Activated T-helper 1 cell treated with anti-CD3 and anti-CD28 coated beads, Interleukin-2, amount 50 U/mL, for 16 hours (primary cell): ENCODE results near the gene BCL2A1.
"Not testable (repeated sequence)": the region's sequence is repeated elsewhere in the genome, so short reads cannot be mapped to it uniquely, and the experiment has no call there.

Experiments used
- DNase-seq, 2 donors: peaks; one replicate each; pipeline ENCODE4 v3.0.0-alpha.2; 2020; ENCODE audit warnings: low read depth in 1 of 2, low spot score in 1 of 2

The BCL2A1 gene

DNA sequence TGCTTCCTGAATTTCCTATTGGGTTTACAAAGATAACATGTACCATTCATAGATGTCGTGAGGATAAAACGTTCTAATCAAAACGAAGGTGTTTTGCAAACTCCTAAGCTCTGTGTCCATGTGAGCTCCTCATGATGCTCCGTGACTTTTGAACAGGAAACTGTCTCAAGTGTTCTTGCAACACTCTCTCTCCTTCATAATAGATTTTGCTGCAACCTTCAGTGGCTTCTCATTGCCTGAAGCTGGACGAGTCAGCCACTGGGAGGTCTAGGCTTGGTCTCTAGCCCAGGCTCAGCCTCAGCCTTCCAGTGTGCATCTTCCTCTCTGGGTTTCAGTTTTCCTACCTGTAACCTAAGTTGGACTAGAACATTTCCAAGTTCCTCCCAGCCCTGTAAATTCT lies 18.7 kb upstream of the BCL2A1 start:
- DNase-seq = no peak

DNA sequence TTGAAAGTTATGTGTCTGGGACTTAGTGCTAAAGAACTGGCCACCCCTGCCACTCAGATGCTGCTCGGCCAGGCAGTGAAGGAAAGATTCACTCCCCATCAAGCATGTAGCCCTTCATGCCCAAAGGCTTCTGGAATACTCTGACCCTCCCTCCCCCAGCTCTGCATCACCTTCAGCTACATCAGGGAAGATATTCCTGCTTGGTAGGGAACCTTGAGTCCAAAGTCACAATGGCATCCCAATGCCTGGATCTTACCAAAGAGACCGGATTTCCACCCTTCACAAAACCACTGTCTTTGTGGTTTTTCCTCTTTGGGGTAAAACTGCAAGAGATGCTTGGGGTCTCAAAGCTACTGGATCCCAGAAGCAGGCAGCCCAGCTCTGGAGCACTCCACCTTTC lies 18.2 kb upstream of the BCL2A1 start:
- no peak for DNase-seq

GRCh38 chr15:79988448-79989117 lies 17.6 kb upstream of the BCL2A1 start:
- no peak for DNase-seq

DNA sequence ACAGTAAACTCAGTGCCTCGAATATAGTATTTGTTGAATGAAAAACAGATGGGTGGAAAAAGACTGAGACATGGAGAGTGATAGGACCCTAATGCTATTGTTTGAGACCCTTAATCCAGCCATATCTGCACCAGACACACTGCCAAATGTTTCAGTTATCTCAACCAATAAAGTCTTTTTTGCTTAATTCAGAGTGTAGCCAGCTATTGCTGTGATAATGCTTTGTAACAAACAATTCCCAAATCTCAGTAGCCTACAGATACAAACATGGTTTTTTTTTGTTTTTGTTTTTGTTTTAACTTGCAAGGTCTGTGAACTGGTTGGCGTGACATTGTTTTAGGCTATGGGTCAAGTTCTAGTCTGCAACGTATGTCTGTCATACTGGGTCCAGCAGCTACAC lies 17.0 kb upstream of the BCL2A1 start:
- no peak for DNase-seq

DNA sequence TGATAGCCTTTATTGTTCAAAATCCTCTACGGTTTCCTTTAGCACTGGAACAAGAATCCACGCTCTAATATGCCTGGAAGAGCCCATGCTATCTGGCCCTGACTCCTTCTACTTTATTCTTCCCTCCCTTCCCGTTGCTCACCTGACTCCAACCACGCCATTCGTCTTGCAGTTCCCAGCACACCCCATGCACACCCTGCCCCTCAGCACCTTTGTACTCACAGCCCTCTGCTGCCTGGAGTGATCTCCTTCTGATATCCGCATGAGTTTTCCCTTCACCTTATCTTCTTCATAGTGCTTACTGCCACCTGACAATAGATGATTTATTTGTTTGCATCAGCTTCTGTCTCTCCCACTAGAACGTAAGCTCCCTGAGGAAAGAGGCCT lies 16.6 kb upstream of the BCL2A1 start:
- DNase-seq = no peak

DNA sequence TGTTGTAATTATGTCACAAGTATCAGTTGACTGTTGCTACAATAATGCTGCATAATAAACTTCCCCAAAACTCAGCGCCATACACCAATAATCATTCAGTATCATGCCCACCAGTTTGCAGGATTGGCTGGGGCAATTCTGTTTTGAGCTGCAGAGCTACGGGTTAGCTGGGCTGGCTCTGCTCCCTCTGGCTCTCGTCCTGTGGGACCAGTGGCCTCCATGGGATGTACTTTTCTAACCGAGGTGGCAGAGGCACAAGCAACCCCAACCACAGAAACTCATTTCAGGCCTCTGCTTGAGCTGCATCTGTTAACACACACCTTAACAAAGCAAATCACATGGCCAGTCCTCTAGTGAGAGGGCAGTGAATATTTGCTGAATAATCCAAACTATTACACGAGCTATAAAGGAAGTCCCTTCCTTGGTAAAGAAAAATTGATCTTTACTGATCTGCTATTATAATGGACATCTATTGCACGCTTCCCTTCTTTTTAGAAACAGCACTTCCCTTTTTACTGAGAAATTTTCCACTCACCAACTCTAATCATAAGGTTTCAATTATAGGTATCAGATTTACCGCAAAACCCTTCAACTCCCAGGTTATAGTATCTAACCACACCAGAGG lies 10.9 kb upstream of the BCL2A1 start:
- DNase-seq = no peak

GRCh38 chr15:79978655-79979514 lies 7.9 kb upstream of the BCL2A1 start:
- DNase-seq = no peak

GRCh38 chr15:79978260-79978654 lies 7.3 kb upstream of the BCL2A1 start:
- no peak for DNase-seq

GRCh38 chr15:79977431-79978054 lies 6.5 kb upstream of the BCL2A1 start:
- no peak for DNase-seq

- DNase-seq = no peak
These were observed 2.6 kb upstream of the BCL2A1 start for GRCh38 chr15:79973456-79974195.

DNA sequence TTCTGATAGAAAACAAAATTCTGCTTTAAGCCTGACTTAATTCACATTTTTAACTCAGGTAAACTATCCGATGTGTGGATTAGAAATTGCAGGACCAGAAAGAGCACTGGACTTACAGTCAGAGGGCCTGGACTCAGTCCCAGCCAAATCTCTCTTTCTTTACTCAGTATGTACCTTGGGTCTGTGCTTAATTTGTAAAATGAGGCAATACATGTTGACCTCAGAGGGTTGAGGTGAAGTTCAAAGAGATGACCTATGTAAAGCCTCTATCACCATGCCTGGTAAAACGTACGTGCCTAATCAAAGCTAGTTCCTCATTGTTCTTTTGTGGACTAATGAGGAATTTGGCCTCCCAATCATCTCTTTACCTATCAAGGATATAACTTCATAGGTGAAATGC lies 1.9 kb upstream of the BCL2A1 start:
- no peak for DNase-seq

GRCh38 chr15:79970181-79970580 lies 815 bp downstream of the BCL2A1 start:
- no peak for DNase-seq

DNA sequence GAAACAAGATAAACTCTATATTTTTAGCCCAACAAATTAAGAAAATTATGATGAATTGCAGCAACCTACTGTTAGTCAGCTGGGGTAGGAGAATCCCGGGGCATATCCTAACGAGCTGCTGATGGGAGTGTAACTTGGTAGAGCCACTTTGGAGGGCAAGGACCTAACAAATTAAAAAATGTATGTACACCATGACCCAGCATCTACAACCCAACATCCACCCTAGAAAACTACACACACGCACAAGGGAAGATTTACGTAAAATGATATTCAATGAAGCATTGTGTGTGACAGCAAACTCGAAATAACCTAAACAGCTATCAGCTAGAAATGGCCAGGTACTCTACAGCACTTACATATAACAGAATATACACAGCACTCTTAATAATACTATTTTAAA lies 1.9 kb downstream of the BCL2A1 start:
- no peak for DNase-seq

DNA sequence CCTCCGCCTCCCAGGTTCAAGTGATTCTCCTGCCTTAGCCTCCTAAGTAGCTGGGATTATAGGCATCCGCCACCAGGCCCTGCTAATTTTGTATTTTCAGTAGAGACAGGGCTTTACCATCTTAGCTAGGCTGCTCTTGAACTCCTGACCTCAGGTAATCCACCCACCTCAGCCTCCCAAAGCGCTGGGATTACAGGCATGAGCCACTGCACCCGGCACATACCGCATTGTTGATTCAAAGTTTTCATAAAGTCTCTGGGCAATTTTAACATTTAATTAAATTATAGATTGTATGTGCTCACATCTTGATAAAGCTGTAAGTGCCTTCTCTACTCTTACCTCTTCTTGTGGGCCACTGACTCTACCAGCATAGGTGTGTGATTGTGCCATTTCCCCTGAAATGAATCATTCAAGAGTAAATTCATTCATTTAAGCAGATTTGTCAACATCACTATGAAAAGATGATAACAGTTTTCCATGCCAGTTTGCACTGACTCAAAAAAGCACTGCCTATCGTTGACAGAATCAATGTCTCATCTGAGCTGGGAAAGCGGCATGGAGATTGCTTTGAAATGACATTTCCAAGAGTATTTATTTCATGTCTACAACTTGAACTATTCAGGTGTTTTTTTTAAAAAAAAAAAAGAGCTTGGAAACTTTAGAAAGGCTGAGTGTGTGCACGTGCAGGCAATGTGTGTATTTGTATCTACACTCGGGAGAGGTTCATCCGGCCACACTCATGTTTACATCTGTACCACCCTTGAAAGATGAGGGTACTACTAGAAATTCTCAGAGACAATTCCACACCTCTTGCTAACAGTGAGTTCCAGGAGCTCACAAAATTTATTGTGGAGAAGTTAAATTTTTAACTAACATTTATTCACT lies 3.5 kb downstream of the BCL2A1 start:
- no peak for DNase-seq

GRCh38 chr15:79966634-79967297 lies 4.2 kb downstream of the BCL2A1 start:
- DNase-seq = no peak

DNA sequence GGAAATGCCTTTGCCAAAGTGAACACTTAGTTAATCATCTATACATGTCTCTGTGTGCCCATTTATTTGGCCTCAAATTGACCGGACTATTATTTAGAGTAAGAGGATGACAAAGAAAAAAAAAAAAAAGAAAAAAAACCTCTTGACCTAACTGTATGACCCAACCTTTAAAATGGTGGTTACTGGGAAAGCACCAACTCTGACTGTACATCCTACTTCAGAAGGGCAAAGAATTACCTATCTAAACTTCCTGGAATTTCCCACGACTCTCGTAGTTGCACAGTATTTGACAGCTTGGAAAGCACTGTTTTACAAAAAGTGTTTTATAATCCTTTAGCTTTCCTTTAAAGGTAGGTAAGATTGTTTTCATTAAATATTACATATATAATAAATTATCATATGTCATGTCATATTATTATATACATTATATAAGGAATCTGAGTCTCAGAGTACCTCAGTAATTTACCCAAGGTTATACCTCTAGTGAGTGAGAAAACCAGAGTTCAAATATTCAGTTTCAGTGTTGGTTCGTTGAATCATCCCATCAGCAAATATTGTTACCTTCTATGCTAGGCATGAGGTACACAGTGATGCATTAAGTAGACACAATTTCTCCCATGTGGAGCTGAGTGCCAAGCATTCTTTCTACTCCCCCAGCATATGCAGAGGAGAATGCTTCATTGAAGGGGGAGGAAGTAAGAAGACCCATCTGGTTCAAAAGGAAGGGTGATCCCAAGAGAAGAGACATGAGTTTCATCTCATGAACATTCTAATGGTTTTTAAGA lies 5.0 kb downstream of the BCL2A1 start:
- DNase-seq = no peak

- DNase-seq = no peak
These were observed 6.7 kb downstream of the BCL2A1 start for GRCh38 chr15:79964232-79964805.

GRCh38 chr15:79962921-79963320 lies 8.1 kb downstream of the BCL2A1 start:
- not testable (repeated sequence) for DNase-seq
